ENCODE results near the gene HDAC4. TPM values are rescaled to one million over a fixed set of nuclear protein-coding genes. Genes with fewer than 3 reads are reported as not detected.

Gene HDAC4
- total RNA-seq, 1 experiment from 2014 or later: 32.0 TPM

GRCh38 chr2:239073745-239074530, 326.9 kb downstream of the HDAC4 start:
- no peak overlapping the region for H2AK5ac ChIP-seq (ENCODE audit: insufficient read length, low read length)
- H3K79me1 ChIP-seq (ENCODE audit: insufficient read depth, low read depth, low read length, poor library complexity, severe bottlenecking): no peaks in the 10 kb centered on the region
- H2BK120ac ChIP-seq (ENCODE audit: low read depth, low read length, poor library complexity, severe bottlenecking): no peak overlapping the region
- H3K4me1 ChIP-seq (ENCODE audit: insufficient read depth, low read length): no peaks in the 10 kb centered on the region
- no peaks in the 10 kb centered on the region for H3K27me3 ChIP-seq (ENCODE audit: insufficient read depth, low read length)
- no peak overlapping the region for H2BK15ac ChIP-seq (ENCODE audit: low read depth, low read length)
- whole genome bisulfite sequencing (ENCODE audit: extremely low coverage, insufficient read length, low lambda C conversion rate): no CpG with 5 or more reads among the region's 18 CpGs
- peaks cover 17 to 30% (median 27%) of the 10 kb centered on the region in 3 experiments; a peak in 6 of 7 replicates for H3K36me3 Mint-ChIP-seq (ENCODE audit: insufficient read depth in 1 of 3, low read depth in 3 of 3)
- H4K91ac ChIP-seq (ENCODE audit: insufficient read length, low read depth, low read length): no peak overlapping the region
- no peak overlapping the region for H3K27ac Mint-ChIP-seq
- no peak overlapping the region for H2BK12ac ChIP-seq (ENCODE audit: insufficient read length, low read depth, low read length)
- H3K23ac ChIP-seq (ENCODE audit: insufficient read length, low read depth, low read length): no peak overlapping the region
- H3T11ph ChIP-seq (ENCODE audit: low read length): no peak overlapping the region
- H3K9me3 Mint-ChIP-seq: peaks cover 0 to 7% of the 10 kb centered on the region in 2 experiments; a peak in 2 of 5 replicates
- no peak overlapping the region for H3K4me3 Mint-ChIP-seq
- H3K14ac ChIP-seq (ENCODE audit: insufficient read depth, low read length): no peak overlapping the region
- no peaks in the 10 kb centered on the region for H3K79me2 ChIP-seq (ENCODE audit: insufficient read depth, low read length)
- no peak overlapping the region for H3K18ac ChIP-seq (ENCODE audit: insufficient read length, low read depth, low read length)
- no peak overlapping the region for H4K5ac ChIP-seq (ENCODE audit: insufficient read length, low read depth, low read length)
- H3K4me1 Mint-ChIP-seq: no peaks in the 10 kb centered on the region
- no peak overlapping the region for H3K56ac ChIP-seq (ENCODE audit: insufficient read length, low read depth, low read length)
- no peaks in the 10 kb centered on the region for H3K23me2 ChIP-seq (ENCODE audit: insufficient read length, low read depth, low read length, poor library complexity, severe bottlenecking)
- no peak overlapping the region for H2BK20ac ChIP-seq (ENCODE audit: low read depth, low read length, poor library complexity, severe bottlenecking)
- H2BK5ac ChIP-seq (ENCODE audit: insufficient read length, low read length): no peak overlapping the region
- no peak overlapping the region for H3K4ac ChIP-seq (ENCODE audit: low read depth, low read length)
- H4K8ac ChIP-seq (replicated peaks; ENCODE audit: insufficient read length, low read depth, low read length): no peak overlapping the region
- no peak for DNase-seq
- H3K27me3 Mint-ChIP-seq (ENCODE audit: low read depth): no peaks in the 10 kb centered on the region
- no peak overlapping the region for H3K27ac ChIP-seq (ENCODE audit: insufficient read length, low read depth, low read length)
- TF ChIP-seq, protein P1, sequence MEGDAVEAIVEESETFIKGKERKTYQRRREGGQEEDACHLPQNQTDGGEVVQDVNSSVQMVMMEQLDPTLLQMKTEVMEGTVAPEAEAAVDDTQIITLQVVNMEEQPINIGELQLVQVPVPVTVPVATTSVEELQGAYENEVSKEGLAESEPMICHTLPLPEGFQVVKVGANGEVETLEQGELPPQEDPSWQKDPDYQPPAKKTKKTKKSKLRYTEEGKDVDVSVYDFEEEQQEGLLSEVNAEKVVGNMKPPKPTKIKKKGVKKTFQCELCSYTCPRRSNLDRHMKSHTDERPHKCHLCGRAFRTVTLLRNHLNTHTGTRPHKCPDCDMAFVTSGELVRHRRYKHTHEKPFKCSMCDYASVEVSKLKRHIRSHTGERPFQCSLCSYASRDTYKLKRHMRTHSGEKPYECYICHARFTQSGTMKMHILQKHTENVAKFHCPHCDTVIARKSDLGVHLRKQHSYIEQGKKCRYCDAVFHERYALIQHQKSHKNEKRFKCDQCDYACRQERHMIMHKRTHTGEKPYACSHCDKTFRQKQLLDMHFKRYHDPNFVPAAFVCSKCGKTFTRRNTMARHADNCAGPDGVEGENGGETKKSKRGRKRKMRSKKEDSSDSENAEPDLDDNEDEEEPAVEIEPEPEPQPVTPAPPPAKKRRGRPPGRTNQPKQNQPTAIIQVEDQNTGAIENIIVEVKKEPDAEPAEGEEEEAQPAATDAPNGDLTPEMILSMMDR (conservative IDR thresholded peaks at IDR 0.05): no peak
- H3K9ac ChIP-seq (ENCODE audit: extremely low read depth, insufficient read length, low read length): no peak overlapping the region
- H3K9me3 ChIP-seq (ENCODE audit: control insufficient read depth, low read depth, low read length): no peaks in the 10 kb centered on the region
- no peak overlapping the region for H3K4me2 ChIP-seq (ENCODE audit: insufficient read depth, insufficient read length, low read length)
- no peaks in the 10 kb centered on the region for H4K20me1 ChIP-seq (ENCODE audit: control insufficient read depth, insufficient read depth, insufficient read length)
- H2AFZ ChIP-seq (ENCODE audit: low read length): no peak overlapping the region
